ENCODE data around the gene CFB. TPM values are rescaled to one million over a fixed set of nuclear protein-coding genes. Genes with fewer than 3 reads are reported as not detected.
"Not testable (repeated sequence)": the region's sequence is repeated elsewhere in the genome, so short reads cannot be mapped to it uniquely, and the experiment has no call there.

Gene CFB
- total RNA-seq, 1 donor from 2014 or later = 4.0 TPM

- no peak for DNase-seq (ENCODE audit: low read depth, low spot score)
Observed at GRCh38 chr6:31911826-31912585, 33.9 kb upstream of the CFB start.

DNA sequence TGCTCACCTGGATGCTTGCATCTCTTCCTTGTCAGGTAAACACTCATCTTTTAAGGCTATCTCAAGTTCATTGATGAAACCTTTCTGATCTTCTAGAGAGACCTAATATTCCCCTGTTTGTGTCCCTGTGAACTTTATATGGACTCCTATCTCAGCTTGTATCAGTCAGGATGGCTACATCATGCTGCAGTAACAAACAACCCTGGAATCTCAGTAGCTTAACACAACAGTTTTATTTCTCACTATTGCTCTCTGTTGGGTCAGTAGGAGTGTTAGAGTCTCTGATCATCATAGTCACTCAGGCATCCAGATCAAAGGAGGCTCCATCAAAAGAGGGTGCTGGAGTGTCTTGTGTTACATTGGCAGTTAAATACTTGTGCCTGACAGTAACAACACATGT lies 30.5 kb upstream of the CFB start:
- DNase-seq (ENCODE audit: low read depth, low spot score) = no peak

DNA sequence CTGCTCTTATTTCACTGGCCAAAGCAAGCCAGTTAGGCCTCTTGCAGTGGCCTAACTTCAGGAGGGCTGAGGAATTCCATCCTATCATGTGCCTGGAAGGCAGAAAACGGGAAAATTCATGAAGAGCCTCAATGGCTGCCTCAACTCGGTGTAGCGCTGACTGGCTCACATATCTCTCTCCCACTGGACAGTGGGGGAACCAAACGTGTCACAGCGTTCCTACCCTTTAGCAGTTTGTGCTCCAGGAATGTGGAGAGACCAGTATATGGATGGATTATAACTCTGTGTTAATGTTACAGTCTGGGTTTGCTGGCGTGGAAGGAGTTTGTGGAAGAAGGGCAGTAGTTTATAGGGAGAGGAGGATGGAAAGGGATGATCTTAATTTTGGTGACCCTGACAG lies 30.1 kb upstream of the CFB start:
- no peak for DNase-seq (ENCODE audit: low read depth, low spot score)

DNA sequence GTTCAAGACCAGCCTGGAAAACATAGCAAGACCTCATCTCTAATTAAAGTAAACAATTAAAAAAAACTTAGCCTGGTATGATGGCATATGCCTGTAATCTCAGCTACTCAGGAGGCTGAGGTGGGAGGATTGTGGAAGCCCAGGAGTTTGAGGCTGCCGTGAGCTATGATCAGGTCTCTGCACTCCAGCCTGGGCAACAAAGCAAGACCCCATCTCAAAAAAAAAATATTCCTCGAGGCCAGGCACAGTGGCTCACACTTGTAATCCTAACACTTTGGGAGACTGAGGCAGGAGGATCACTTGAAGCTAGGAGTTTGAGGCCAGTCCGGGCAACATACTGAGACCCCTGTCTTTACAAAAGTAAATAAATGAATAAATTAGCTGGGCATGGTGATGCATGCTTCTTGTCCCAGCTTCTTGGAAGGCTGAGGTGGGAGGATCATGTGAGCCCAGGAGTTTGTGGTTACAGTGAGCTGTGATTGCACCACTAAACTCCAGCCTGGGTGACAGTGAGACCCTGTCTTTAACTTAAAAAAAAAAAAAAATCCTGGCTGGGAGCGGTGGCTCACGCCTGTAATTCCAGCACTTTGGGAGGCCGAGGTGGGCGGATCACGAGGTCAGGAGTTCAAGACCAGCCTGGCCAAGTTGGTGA lies 27.7 kb upstream of the CFB start:
- no peak for DNase-seq (ENCODE audit: low read depth, low spot score)

DNA sequence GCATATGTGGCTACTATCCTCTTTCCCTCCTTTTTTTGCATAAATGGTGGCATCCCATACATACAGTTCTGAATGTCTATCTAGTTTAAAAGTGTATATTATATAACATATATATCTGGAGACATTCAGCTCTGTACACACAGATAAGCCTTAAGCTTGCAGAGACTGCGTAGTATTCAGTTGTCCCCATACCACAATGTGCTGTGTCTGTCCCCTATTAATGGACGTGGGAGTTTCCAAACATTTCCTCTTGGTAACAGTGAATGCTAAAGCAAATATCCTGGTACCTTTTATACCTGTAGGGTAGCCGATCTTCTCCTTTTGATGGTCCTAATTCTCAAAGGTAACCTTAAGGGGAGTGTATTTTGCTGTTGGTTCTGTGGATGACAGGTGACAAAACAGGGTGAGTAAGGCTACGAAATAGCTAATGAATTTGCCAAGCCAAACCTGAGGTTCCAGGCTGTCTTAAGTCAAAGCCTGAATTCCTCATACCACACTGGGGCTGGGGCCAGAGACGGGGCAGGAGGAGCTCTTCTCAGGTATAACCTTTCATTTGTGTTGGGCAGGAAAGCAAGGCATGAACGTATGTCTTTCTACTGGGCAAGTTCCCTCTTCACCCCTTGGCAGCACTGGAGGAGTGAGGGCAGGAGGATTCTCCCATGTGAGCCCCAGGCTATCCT lies 26.1 kb upstream of the CFB start:
- DNase-seq (ENCODE audit: low read depth, low spot score) = no peak

DNA sequence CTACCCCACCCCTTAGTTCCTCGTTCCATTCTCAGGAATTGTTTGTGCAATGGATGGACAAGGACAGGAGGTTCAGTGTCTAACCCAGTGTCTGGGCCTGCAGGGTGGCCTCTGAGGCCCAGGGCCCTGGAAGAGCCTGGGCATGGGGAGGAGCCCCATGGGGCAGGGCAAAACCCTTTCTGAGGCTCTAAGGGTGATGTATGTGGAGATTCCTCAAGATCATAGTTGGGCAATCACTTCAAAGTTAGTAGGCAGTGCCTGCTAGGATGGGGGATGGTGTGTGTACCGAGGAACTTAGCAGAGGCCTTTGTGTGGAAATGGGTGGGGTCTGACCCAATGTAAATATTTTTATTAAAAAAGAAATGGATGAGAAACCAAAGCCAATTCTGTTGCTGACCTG lies 25.1 kb upstream of the CFB start:
- no peak for DNase-seq (ENCODE audit: low read depth, low spot score)

DNA sequence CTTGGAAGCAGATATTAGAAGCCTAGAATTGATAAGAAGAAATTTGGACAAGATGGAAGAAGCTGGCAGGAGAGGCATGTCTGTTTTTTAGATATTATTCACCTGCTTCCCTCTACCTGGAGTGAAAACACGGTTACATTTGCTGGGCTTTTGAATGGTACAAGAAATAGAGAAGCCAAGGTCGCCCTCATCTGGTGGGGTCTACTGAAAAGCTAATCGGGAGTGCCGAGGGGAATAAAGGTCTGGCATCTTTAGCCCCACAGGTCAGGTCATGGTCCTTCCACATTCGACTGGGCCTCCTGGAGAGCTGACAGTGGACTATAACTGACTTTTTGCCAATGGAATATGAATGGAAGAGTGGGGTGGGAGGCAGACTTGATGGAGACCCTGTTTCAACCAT lies 23.0 kb upstream of the CFB start:
- DNase-seq (ENCODE audit: low read depth, low spot score) = no peak

GRCh38 chr6:31927242-31927862 lies 18.5 kb upstream of the CFB start, which contains the start of gene C2:
Gene C2 (plus strand): TSS chr6:31927717. CDS start chr6:31927753, 36 bp downstream.
- no peak for DNase-seq (ENCODE audit: low read depth, low spot score)

- DNase-seq (ENCODE audit: low read depth, low spot score) = no peak
Observed at GRCh38 chr6:31927863-31928671, 17.8 kb upstream of the CFB start.

- no peak for DNase-seq (ENCODE audit: low read depth, low spot score)
Observed at GRCh38 chr6:31928672-31928939, 17.3 kb upstream of the CFB start.

DNA sequence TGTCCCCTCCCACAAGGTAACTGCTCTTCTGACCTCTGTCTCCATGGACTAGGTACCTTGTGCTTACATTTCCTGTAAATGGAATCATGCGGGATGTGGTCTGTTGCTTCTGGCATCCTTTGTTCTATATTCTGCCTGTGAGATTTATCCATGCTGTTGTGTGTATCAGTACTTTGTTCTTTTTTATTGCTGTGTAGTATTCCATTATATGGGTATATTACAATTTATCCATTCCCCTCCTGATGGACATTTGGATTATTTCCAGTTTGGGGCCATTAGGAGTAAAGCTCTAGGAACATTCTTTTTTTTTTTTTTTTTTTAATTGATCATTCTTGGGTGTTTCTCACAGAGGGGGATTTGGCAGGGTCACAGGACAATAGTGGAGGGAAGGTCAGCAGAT lies 14.9 kb upstream of the CFB start:
- DNase-seq (ENCODE audit: low read depth, low spot score) = no peak

- DNase-seq (ENCODE audit: low read depth, low spot score) = not testable (repeated sequence)
Observed at GRCh38 chr6:31932137-31932536, 13.8 kb upstream of the CFB start.

GRCh38 chr6:31933537-31933936 lies 12.4 kb upstream of the CFB start:
- DNase-seq (ENCODE audit: low read depth, low spot score) = no peak

- DNase-seq (ENCODE audit: low read depth, low spot score) = no peak
Observed at GRCh38 chr6:31935021-31935420, 10.9 kb upstream of the CFB start.

GRCh38 chr6:31935823-31936222 lies 10.1 kb upstream of the CFB start:
- DNase-seq (ENCODE audit: low read depth, low spot score) = no peak

DNA sequence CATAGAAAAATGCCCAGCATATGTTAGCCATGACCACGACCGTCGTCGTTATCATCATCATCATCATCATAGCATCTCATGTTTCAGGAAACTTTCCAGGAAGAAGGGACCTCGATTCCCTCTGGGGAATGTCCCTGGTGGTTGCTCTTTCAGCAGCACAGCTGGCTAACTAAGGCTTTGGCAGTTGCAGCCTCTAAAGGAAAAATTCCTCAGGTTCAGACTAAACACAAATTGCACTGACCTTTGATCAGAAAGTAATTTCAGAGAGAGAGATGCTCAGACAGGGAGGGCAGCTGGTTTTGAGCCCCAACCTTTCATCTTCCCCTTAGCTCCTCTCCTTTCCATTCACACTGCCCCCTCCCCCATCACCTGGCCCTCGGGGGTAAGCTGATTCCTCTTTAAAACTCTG lies 5.6 kb upstream of the CFB start:
- no peak for DNase-seq (ENCODE audit: low read depth, low spot score)

- DNase-seq (ENCODE audit: low read depth, low spot score) = no peak
Observed at GRCh38 chr6:31943742-31944141, 2.2 kb upstream of the CFB start.

DNA sequence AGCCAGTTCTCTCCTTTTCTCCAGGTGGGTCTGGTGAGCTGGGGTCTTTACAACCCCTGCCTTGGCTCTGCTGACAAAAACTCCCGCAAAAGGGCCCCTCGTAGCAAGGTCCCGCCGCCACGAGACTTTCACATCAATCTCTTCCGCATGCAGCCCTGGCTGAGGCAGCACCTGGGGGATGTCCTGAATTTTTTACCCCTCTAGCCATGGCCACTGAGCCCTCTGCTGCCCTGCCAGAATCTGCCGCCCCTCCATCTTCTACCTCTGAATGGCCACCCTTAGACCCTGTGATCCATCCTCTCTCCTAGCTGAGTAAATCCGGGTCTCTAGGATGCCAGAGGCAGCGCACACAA lies 765 bp upstream of the CFB start:
- no peak for DNase-seq (ENCODE audit: low read depth, low spot score)

- DNase-seq (ENCODE audit: low read depth, low spot score) = no peak
Observed at GRCh38 chr6:31946370-31946885, 533 bp downstream of the CFB start.

DNA sequence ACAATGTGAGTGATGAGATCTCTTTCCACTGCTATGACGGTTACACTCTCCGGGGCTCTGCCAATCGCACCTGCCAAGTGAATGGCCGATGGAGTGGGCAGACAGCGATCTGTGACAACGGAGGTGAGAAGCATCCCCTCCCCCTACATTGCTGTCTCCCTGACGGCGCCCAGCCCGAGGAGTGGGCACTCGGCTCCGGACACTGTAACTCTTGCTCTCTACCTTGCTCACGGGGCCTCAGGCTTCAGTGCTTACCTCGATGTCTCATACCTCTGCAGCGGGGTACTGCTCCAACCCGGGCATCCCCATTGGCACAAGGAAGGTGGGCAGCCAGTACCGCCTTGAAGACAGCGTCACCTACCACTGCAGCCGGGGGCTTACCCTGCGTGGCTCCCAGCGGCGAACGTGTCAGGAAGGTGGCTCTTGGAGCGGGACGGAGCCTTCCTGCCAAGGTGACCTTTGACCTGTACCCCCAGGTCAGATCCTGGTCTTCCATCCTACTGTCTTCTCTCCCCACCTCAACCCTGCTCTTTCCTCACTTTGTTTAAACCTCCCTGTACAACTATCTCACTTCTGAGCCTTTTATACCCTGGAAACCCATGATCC lies 1.3 kb downstream of the CFB start:
- no peak for DNase-seq (ENCODE audit: low read depth, low spot score)

DNA sequence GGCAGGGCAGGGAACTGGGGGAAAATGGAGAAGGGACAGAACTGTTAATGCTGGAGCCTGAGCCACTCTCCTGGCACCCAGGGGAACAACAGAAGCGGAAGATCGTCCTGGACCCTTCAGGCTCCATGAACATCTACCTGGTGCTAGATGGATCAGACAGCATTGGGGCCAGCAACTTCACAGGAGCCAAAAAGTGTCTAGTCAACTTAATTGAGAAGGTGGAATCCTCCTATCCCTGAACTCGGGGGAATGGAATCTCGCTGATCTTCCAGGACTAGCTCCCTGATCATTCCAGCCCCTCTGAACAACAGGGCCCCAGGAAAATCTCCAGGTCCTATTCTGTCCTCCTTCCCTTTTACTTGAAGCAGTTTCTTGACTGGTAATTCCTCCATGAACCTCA lies 2.0 kb downstream of the CFB start:
- no peak for DNase-seq (ENCODE audit: low read depth, low spot score)

All from pulmonary artery endothelial cell (primary cell).